ENCODE results near the gene ARL4A. TPM values are rescaled to one million over a fixed set of nuclear protein-coding genes. Genes with fewer than 3 reads are reported as not detected.

The ARL4A gene
- total and polyA plus RNA-seq, 2 donors (not counting 3 experiments of a cell fraction or from before 2014, with no cell fraction given), result 34.1 to 43.2 TPM

GRCh38 chr7:12694817-12695216 is 7.4 kb downstream of the ARL4A start:
- H3K36me3 ChIP-seq (ENCODE audit: control insufficient read depth in 2 of 2, extremely low read depth in 1 of 2, insufficient read depth in 2 of 2, low read length in 2 of 2), result no peaks in the 10 kb centered on the region
- ChIA-PET CTCF (interaction anchor here (1.5 to 2.9 kb wide), 3 partner anchors 8 to 21 kb away, joined by 3 to 20 read pairs (median 5); partner anchors contain the start of gene ARL4A), POLR2A (no interaction called here)
- peaks cover 4% of the 10 kb centered on the region for H4K20me1 ChIP-seq (replicated peaks; ENCODE audit: control insufficient read depth, extremely low read depth, insufficient read depth, low read length)
- no peaks in the 10 kb centered on the region for H3K27me3 ChIP-seq (ENCODE audit: control insufficient read depth in 2 of 2, insufficient read depth in 2 of 2, low read length in 2 of 2)
- no peak overlapping the region for H3K4me3 ChIP-seq (replicated peaks in 1 of 3; ENCODE audit: insufficient read depth in 1 of 3, low read depth in 1 of 3, low read length in 3 of 3)
- H3K9ac ChIP-seq (replicated peaks; ENCODE audit: extremely low read depth, insufficient read depth, low read length), result no peak overlapping the region
- no peak overlapping the region for H3K4me2 ChIP-seq (ENCODE audit: insufficient read depth, low read length)
- H3K27ac ChIP-seq (ENCODE audit: insufficient read depth, low read depth, low read length), result no peak overlapping the region
- peaks cover 24% of the 10 kb centered on the region for H3K79me2 ChIP-seq (ENCODE audit: control insufficient read depth, insufficient read depth, low read length)
- TF ChIP-seq CTCF (IDR thresholded peaks at IDR 0.05; ENCODE audit: extremely low read depth in 1 of 2, insufficient read depth in 1 of 2, low read depth in 1 of 2, low read length in 2 of 2), result no peak
- TF ChIP-seq JUN (IDR thresholded peaks at IDR 0.05; ENCODE audit: borderline replicate concordance, insufficient read depth, insufficient read length, low read depth), result no peak
- TF ChIP-seq MYC (IDR thresholded peaks at IDR 0.05; ENCODE audit: low read depth, low read length), result no peak
- no peak for TF ChIP-seq EZH2 (IDR thresholded peaks at IDR 0.05; ENCODE audit: borderline replicate concordance, low read depth, low read length, severe bottlenecking)
- TF ChIP-seq MAX (IDR thresholded peaks at IDR 0.05; ENCODE audit: insufficient read depth, insufficient read length), result no peak
- TF ChIP-seq FOS (IDR thresholded peaks at IDR 0.05; ENCODE audit: borderline replicate concordance, insufficient read depth, low read length), result no peak
- no peak for TF ChIP-seq GATA2 (IDR thresholded peaks at IDR 0.05; ENCODE audit: insufficient read depth, insufficient read length, low read depth, low read length)
- TF ChIP-seq POLR2A (IDR thresholded peaks at IDR 0.05; ENCODE audit: low read depth, low read length), result no peak
- TF ChIP-seq POLR2AphosphoS5 (IDR thresholded peaks at IDR 0.05; ENCODE audit: insufficient read depth, low read depth, low read length), result no peak
- H2AFZ ChIP-seq (ENCODE audit: low read depth, low read length), result no peak overlapping the region
- no peaks in the 10 kb centered on the region for H3K9me1 ChIP-seq (replicated peaks; ENCODE audit: control insufficient read depth, extremely low read depth, insufficient read depth, low read length)
- FAIRE-seq, result no peak
- intact Hi-C loops (cut with micrococcal nuclease) (no loop called here), dilution Hi-C loops (cut with MboI; ENCODE audit: extremely low pct_ligation_motif_present, low sequenced_read_pairs) (no loop called here)
- peak; percentile 19 for DNase-seq (ENCODE audit: low read depth, low spot score)
- peaks cover 12% of the 10 kb centered on the region for H3K4me1 ChIP-seq (ENCODE audit: control insufficient read depth, extremely low read depth, insufficient read depth, low read length)
- BruUV-seq (replicated peaks), result no TSS peak
- no peaks in the 10 kb centered on the region for H3K9me3 ChIP-seq (replicated peaks; ENCODE audit: control insufficient read depth, insufficient read depth, low read length)
